GM10847 (cell line): Measurements from ENCODE around the gene TAF6.
A peak's percentile ranks its signal among the peaks of the same experiment; 100 is the strongest.

Experiments
- POLR2A ChIP-seq: IDR thresholded peaks from 2 replicates; pipeline ENCODE4 v1.6.1; 2011; ENCODE audit not compliant: insufficient read length; ENCODE audit errors: extremely low read depth

TAF6 gene

DNA sequence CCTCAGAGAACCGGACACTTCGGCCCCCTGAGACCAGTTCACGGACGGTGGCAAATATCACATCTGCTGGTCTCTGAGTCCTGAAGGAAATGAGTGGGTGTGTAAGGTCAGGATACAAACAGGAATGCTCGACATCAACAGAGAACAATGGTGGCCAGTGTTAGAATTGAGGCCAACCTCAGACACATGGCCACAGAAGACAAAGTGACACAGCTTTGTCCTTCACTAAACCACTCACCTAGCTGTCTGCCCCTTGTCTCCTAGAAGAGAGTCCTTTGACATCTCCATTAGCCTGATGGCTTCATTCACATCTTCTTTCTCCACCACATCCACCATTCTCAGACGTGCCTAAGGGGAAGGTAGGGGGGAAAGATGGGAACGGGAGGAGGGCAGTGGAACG lies 26.1 kb downstream of the TAF6 start:
- TF ChIP-seq POLR2A, result no peak

- TF ChIP-seq POLR2A, result no peak
These were observed 27.6 kb downstream of the TAF6 start for GRCh38 chr7:100091411-100092181.

GRCh38 chr7:100090527-100091410 lies 28.4 kb downstream of the TAF6 start:
- TF ChIP-seq POLR2A, result no peak

DNA sequence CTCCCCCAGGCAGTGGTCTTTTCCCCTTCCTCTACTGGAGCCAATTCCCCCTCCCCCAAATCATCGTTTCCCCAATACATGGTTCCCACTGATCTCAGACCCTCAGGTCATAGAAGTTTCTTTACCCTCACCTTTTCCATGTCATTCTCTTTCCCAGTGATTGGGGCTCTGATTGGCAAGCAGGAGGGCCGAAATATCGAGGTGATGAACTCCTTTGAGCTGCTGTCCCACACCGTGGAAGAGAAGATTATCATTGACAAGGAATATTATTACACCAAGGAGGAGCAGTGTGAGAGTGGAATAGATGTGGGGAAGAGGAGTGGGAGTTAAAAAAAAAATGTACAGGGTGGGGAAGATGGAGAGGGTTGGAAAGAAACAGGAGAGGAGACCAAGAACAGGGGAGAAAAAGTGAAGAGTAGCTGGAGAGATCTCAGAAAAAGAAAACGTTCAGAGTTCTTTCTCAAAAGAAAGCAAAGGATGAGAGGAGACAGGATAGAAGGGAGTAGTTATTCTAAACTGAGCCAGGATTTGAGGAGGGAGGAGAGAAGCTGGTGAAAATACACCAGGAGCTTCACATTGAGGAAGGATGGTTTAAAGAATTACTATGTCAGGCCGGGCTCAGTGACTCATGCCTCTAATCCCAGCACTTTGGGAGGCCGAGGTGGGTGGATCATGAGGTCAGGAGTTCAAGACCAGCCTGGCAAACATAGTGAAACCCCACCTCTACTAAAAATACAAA lies 29.5 kb downstream of the TAF6 start:
- no peak for TF ChIP-seq POLR2A

DNA sequence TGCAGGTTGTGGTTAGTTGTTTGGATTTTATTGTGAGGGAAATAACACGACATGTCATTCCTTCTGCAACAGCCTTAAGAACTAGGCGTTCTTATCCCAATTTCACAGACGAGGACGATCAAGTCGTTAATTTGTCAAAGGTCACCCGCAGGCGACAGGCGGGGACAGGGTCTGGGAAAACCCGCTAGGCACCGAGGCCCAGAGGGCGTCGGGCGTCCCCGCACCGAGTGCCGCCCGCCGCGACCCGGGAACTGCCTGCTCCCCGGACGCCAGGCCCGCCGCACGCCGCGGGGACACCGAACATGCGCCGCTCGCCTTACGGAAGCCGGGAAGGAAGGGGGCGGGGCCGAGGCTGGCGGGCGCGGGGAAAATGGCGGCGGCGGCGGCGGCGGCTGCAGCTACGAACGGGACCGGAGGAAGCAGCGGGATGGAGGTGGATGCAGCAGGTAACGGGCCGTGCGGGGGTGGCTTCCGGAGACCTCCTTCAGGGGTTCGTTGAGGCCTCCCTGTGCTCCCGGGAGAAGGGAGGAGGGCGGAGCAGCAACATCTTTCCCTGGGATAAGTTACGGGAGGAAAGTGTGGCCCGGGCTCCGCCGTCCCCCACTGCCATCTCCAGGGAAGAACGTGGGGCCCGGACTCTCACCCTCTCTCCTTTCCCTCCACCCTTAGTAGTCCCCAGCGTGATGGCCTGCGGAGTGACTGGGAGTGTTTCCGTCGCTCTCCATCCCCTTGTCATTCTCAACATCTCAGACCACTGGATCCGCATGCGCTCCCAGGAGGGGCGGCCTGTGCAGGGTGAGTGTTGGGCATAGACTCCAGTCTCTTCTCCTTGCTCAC lies 30.3 kb downstream of the TAF6 start, which contains the start of gene COPS6:
Gene COPS6 (plus strand): TSS at position 349 of the 837 bp plus-strand sequence. CDS start 22 bp downstream, at position 371.
- TF ChIP-seq POLR2A, result peak; percentile 96

DNA sequence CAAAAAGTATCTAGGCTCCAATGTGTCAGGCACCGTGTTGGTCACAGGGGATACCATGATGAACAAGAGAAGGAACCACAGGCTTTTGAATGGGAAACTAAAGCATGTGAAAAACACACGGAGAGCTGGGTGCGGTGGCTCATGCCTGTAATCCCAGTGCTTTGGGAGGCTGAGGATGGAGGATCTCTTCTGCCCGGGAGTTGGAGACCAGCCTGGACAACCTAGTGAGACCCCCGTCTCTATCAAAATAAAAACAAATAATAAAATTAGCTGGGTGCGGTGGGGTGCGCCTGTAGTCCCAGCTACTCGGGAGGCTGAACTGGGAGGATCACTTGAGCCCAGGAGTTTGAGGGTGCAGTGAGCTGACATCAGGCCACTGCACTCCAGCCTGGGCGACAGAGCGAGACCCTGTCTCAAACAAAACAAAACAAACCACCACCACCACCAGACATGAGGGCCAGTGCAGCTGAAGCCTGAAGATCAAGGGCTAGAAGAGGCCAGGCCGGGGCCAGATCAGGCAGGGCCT lies 31.0 kb downstream of the TAF6 start:
- TF ChIP-seq POLR2A, result no peak

- no peak for TF ChIP-seq POLR2A
These were observed 32.0 kb downstream of the TAF6 start for GRCh38 chr7:100087055-100087750.

- TF ChIP-seq POLR2A, result no peak
These were observed 33.6 kb downstream of the TAF6 start for GRCh38 chr7:100085515-100085914.

DNA sequence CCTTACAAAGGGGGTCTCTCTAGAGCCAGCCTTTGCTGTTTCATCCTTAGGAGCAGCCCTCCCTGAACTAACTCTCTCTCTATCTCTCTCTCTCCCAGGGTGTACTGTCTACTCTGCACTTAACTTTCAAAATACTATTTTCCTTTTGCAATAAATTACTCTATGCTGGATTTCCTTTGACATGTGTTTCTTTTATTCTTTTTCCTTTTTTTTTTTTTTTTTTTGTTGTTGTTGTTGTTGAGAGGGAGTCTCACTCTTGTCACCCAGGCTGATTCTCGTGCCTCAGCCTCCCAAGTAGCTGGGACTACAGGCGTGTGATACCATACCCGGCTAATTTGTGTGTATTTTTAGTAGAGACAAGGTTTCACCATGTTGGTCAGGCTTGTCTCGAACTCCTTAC lies 36.2 kb downstream of the TAF6 start:
- TF ChIP-seq POLR2A, result no peak

DNA sequence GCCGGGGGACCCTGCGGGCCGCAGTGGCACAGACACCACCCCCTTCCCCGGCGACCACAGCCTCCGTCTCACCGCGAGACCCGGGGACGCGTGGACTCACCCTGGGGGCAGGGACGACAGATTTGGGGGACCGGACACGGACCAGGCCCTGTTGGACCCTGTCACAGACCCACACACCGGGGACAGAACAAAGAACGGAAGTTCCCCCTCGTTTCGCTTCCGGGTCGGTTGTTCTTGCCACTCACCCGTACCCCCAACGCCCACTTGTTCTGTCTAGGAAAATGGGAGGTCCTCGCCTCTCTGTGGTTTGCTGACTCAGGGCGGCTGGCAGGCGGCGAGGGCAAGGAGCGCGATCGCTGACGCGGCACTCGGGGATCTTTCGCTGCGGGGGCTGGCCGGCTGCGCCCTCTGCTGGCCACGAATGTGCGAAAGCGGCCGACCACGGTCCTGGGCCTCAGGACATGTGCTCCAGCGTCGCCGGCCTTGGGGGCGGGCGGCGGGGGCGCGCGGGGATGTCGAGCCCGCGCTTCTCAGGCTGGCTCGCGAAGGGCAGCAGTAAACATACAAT lies 37.5 kb downstream of the TAF6 start, which contains the start of gene ZNF3:
Gene ZNF3 (minus strand): TSS at position 189 of the 568 bp plus-strand sequence. CDS start 4,366 bp downstream, outside the sequence.
- peak; percentile 66 for TF ChIP-seq POLR2A

GRCh38 chr7:100080907-100081534 lies 38.1 kb downstream of the TAF6 start:
- TF ChIP-seq POLR2A, result no peak

- no peak for TF ChIP-seq POLR2A
These were observed 40.1 kb downstream of the TAF6 start for GRCh38 chr7:100079024-100079560.

DNA sequence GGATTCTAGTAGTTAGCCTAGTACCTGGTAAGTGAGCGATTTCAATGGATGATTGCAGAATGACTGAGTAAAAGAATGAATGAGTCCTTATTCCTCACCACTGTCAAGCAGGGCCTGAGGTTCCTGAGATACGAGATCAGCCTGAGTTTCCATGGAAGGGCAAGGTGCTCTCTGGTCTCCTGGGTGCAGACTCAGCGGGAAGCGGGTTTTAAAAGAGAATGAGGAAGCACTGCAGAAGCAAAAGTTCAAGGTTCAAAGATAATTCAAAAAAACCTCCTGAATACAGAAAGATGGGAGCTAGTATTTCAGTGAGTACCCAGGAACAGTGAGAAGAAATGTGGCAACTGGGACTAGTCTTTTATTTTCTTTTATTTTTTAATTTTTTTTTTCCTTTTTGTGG lies 42.0 kb downstream of the TAF6 start:
- TF ChIP-seq POLR2A, result no peak

DNA sequence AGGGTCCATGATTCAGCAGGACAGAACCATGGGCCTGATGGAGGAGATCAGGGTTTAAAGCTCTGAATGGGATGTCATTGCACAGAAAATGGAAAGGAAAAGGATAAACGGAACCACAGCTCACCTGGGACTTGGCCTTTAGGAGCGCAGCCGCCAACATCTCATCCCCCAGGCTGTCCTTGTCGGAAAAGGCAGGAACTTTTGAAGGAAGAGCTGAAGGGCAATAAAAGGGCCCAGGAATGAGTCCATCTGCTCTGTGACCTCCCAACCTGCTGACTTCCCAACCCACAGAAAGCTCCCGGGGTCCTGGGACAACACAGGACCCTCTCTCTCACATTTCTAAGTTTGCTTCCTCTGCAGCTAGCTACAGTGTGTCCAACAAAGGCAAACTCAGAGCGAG lies 43.7 kb downstream of the TAF6 start:
- TF ChIP-seq POLR2A, result no peak
